Omental fat pad (tissue), 4 donors: ENCODE results near the gene ALK. TPM values are rescaled to one million over a fixed set of nuclear protein-coding genes. Genes with fewer than 3 reads are reported as not detected.

ENCODE experiments used
- ATAC-seq: fragments of 150-250 bp; one replicate; pipeline ENCODE4 v1.9.1; 2016; ENCODE audit warnings: mild to moderate bottlenecking, moderate library complexity; ENCODE audit not compliant: low FRiP score
- DNase-seq: peaks from one replicate; pipeline ENCODE4 v3.0.0-alpha.2; 2019; ENCODE audit warnings: low spot score
- total RNA-seq, 4 donors: library from RNA; depleted of rRNA; stranded (reverse); fragments of >200 nt; gene quantifications; one replicate each; pipeline ENCODE4 v1.1.0, GENCODE V29; 2016
- TF ChIP-seq, protein P1 (sequence below), 3 donors: fragments of 450-650 bp; IDR thresholded peaks; one replicate each; pipeline ENCODE4 v1.5.1; 2016 to 2017; ENCODE audit warnings: antibody characterized with exemption in 3 of 3, mild to moderate bottlenecking in 3 of 3, moderate library complexity in 2 of 3

ALK gene
- total RNA-seq, 4 donors from 2014 or later = 0.12 to 2.2 (median 0.44) TPM; not detected in 1

DNA sequence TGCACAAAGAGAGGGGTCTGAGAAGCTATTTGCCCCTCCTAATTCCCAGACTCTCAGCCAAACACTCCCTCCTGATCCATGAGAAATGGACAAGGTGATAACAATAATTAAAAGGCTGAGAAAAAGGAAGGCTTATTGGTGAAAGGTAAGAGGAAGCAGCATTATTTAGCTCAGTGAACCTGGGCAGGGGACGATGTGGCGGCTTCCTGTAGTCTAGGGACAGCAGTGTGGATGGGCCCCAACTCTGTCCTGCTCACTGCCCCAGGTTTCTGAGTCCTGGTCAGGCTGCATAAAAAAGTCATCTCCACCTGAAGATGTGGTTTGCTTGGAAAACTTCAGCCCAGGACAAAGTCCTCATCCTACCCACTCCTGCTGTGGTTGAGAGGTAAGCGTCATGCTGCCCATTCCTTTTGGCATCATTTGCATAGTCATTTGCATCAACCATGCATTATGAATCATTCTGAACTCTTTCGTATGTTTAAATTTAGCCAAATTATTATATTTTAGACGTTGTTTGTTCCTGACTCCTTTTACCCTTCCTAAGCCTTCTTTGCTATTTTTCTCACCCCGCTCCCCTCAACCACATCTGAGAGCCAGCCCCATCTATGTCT, 679.3 kb downstream of the ALK start:
- TF ChIP-seq, protein P1, sequence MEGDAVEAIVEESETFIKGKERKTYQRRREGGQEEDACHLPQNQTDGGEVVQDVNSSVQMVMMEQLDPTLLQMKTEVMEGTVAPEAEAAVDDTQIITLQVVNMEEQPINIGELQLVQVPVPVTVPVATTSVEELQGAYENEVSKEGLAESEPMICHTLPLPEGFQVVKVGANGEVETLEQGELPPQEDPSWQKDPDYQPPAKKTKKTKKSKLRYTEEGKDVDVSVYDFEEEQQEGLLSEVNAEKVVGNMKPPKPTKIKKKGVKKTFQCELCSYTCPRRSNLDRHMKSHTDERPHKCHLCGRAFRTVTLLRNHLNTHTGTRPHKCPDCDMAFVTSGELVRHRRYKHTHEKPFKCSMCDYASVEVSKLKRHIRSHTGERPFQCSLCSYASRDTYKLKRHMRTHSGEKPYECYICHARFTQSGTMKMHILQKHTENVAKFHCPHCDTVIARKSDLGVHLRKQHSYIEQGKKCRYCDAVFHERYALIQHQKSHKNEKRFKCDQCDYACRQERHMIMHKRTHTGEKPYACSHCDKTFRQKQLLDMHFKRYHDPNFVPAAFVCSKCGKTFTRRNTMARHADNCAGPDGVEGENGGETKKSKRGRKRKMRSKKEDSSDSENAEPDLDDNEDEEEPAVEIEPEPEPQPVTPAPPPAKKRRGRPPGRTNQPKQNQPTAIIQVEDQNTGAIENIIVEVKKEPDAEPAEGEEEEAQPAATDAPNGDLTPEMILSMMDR (IDR thresholded peaks at IDR 0.05) = no peak
- no peak for DNase-seq

GRCh38 chr2:29241341-29241740, 680.0 kb downstream of the ALK start:
- no peak for ATAC-seq
- no peak for DNase-seq
- TF ChIP-seq, protein P1 (IDR thresholded peaks at IDR 0.05) = no peak

More for the DNA sequence above, 679.3 kb downstream of the ALK start:
- no peak for ATAC-seq

DNA sequence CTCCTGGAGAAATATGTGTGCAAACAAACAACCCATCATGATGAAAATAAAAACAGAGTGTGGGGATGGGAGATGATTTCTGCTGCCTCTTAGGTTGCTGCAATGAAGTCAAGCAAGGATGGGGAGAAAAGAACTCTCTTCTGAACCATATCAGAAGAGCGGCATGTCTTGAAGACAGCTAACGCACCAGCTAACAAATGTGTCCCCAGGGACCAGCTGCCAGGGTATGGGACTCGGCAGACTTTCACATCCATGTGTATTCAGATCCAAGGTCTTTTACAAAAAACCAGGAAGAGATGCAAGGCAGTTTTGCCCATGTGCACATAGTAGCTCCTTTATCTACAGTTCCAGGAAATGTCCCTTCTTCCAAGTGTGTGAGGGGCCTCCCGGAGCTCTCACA, 680.8 kb downstream of the ALK start:
- ATAC-seq (no peak), DNase-seq (no peak)
- TF ChIP-seq, protein P1 (IDR thresholded peaks at IDR 0.05) = no peak

DNA sequence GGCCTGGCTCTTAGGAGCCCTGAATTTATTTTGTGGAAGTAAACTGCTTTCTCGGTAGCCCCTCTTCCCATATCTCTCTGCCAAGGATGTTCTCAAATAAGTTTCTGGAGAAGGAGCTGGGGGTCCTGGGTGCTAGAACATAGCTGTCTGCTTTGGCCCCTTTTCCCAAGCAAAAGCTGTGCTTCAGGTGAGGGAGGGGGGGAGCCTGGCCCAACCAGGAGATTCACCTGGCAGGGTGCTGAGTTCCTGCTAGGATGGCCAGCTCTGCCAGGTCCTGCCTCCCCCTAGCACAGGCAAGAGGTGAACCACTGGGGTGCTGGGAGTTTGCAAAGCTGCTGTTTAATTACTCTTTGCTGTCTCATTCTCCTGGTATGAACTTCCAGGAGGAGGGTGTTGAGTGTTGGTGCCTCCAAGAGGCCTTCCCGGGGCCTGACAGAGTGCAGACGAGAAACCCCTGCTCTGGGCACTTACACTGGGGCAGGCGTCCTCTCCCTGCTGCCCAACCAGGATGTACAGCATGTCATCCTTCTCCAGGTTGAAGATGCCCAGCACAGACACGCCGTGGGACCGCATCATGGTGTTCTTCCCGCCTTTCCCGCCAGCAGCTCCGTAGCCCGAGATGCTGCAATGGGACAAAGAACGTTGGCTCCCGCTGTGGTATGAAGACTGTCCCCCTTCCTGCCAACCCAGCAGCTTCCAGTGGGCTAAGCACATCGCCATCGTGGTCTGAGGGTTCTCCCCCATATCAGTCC, 682.0 kb downstream of the ALK start:
- no peak for ATAC-seq
- TF ChIP-seq, protein P1 (IDR thresholded peaks at IDR 0.05) = no peak
- no peak for DNase-seq

DNA sequence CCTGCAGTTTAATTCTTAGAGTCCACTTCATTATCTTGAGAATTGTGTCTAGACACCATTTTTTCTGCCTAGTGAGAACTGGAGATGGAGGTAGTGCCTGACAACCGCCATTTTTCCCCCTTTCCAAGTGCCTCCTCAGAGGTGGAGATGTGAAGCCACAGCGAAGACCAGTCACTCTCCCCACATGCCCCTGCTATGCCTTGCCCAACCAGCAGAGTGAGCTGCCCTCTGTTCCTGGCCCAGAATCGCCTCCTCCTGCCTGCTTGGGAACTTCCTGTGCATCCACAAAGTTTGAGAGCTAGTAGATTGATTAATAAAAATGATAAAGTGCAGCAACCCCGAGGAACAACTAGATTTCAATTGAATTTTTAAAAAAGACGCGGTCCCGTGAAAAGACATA, 682.9 kb downstream of the ALK start:
- DNase-seq = no peak

DNA sequence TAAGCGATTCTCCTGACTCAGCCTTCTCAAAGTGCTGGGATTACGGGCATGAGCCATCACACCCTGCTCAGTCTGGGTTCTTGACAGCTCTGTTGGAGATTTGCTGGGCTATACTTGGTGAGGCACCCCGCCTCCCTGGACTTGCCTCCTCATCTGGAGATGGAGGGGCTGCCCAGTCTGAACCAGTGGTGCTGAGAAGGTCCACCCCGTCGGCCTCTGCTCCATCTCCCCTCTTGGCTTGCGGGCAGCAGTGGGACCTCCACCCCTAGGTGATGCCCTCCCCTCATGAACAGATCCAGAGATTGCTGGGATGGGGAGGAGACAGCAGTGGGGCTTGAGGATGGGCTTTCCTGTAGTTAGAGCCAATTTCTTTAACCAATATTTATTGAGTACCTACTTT, 685.3 kb downstream of the ALK start:
- DNase-seq (no peak), ATAC-seq (no peak)
- TF ChIP-seq, protein P1 (IDR thresholded peaks at IDR 0.05) = no peak

More for the DNA sequence above, 682.9 kb downstream of the ALK start:
- TF ChIP-seq, protein P1 (IDR thresholded peaks at IDR 0.05) = no peak
- no peak for ATAC-seq

DNA sequence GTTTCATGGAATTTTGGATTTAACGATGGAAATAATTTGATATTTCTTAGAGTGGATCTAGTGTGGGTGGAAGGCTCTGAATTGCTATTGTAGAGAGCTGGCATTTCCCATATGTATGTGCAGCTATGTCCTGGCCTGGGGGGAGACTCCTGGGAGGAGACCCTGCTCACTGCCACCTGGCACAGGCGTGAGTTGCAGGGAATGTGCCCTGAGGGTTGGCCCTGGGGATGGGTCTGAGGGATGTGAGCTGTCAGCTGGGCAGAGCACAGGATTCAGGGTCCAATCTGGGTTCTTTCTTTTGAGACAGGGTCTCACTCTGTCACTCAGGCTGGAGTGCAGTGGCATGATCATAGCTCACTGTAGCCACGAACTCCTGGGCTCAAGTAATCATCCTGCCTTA, 686.0 kb downstream of the ALK start:
- DNase-seq (no peak), ATAC-seq (no peak)
- TF ChIP-seq, protein P1 (IDR thresholded peaks at IDR 0.05) = no peak
